Skin epidermis (tissue), 12 donors: ENCODE results near the gene PLEKHA5.
"Not testable (repeated sequence)": the region's sequence is repeated elsewhere in the genome, so short reads cannot be mapped to it uniquely, and the experiment has no call there.

Source experiments
- H3K27ac ChIP-seq, 21 experiments: fragments of 200-600 bp; sonication (generic) in 11 of 21; one replicate each; pipeline ENCODE4 v1.5.0; 2020; ENCODE audit warnings: mild to moderate bottlenecking in 3 of 21, inconsistent platforms in 2 of 21, moderate library complexity in 2 of 21
- H3K4me3 ChIP-seq, 7 experiments: fragments of 200-600 bp; sonication (generic) in 2 of 7; one replicate each; pipeline ENCODE4 v1.5.0; 2020; ENCODE audit warnings: inconsistent platforms in 2 of 7, mild to moderate bottlenecking in 2 of 7, moderate library complexity in 1 of 7

PLEKHA5 gene

GRCh38 chr12:19165451-19165850 lies 35.9 kb downstream of the PLEKHA5 start:
- Histone ChIP-seq H3K27ac (peak overlapping the region in 5 of 21 experiments; percentile 3 to 61 (median 44)), H3K4me3 (no peak overlapping the region)

GRCh38 chr12:19166387-19166786 lies 36.9 kb downstream of the PLEKHA5 start:
- Histone ChIP-seq H3K4me3 (no peak overlapping the region), H3K27ac (peak overlapping the region in 1 of 21 experiments; percentile 38)

GRCh38 chr12:19166956-19167355 lies 37.4 kb downstream of the PLEKHA5 start:
- H3K4me3 ChIP-seq = no peak overlapping the region
- no peak overlapping the region for H3K27ac ChIP-seq

- H3K27ac ChIP-seq = no peak overlapping the region
- H3K4me3 ChIP-seq = no peak overlapping the region
Measured at GRCh38 chr12:19167708-19168107, 38.2 kb downstream of the PLEKHA5 start.

- Histone ChIP-seq H3K27ac (no peak overlapping the region), H3K4me3 (no peak overlapping the region)
Measured at GRCh38 chr12:19168644-19169043, 39.1 kb downstream of the PLEKHA5 start.

GRCh38 chr12:19169222-19169621 lies 39.7 kb downstream of the PLEKHA5 start:
- Histone ChIP-seq H3K27ac (no peak overlapping the region), H3K4me3 (no peak overlapping the region)

- not testable (repeated sequence) for H3K27ac ChIP-seq, H3K4me3 ChIP-seq
Measured at GRCh38 chr12:19170286-19170685, 40.8 kb downstream of the PLEKHA5 start.

- Histone ChIP-seq H3K4me3 (no peak overlapping the region), H3K27ac (no peak overlapping the region)
Measured at GRCh38 chr12:19171731-19172130, 42.2 kb downstream of the PLEKHA5 start.

- no peak overlapping the region for H3K4me3 ChIP-seq
- no peak overlapping the region for H3K27ac ChIP-seq
Measured at GRCh38 chr12:19177754-19178153, 48.2 kb downstream of the PLEKHA5 start.

GRCh38 chr12:19179986-19180385 lies 50.5 kb downstream of the PLEKHA5 start:
- H3K4me3 ChIP-seq = no peak overlapping the region
- H3K27ac ChIP-seq = no peak overlapping the region

GRCh38 chr12:19181666-19182426 lies 52.3 kb downstream of the PLEKHA5 start:
- no peak overlapping the region for H3K27ac ChIP-seq

GRCh38 chr12:19183121-19183838 lies 53.7 kb downstream of the PLEKHA5 start:
- Histone ChIP-seq H3K27ac (no peak overlapping the region), H3K4me3 (no peak overlapping the region)

More at GRCh38 chr12:19181666-19182426, 52.3 kb downstream of the PLEKHA5 start:
- no peak overlapping the region for H3K4me3 ChIP-seq

GRCh38 chr12:19185262-19185929 lies 55.9 kb downstream of the PLEKHA5 start:
- no peak overlapping the region for H3K4me3 ChIP-seq
- H3K27ac ChIP-seq = no peak overlapping the region

GRCh38 chr12:19186722-19187661 lies 57.5 kb downstream of the PLEKHA5 start:
- no peak overlapping the region for H3K27ac ChIP-seq
- no peak overlapping the region for H3K4me3 ChIP-seq

GRCh38 chr12:19189522-19189921 lies 60.0 kb downstream of the PLEKHA5 start:
- Histone ChIP-seq H3K4me3 (no peak overlapping the region), H3K27ac (peak overlapping the region in 1 of 21 experiments; percentile 7)

- Histone ChIP-seq H3K27ac (peak overlapping the region in 3 of 21 experiments; percentile 15 to 38 (median 36)), H3K4me3 (no peak overlapping the region)
Measured at GRCh38 chr12:19190292-19191031, 60.9 kb downstream of the PLEKHA5 start.

- H3K4me3 ChIP-seq = no peak overlapping the region
- peak overlapping the region in 2 of 21 experiments; percentile 27 to 38 for H3K27ac ChIP-seq
Measured at GRCh38 chr12:19191089-19191488, 61.6 kb downstream of the PLEKHA5 start.

- peak overlapping the region in 1 of 21 experiments; percentile 27 for H3K27ac ChIP-seq
Measured at GRCh38 chr12:19191563-19191962, 62.0 kb downstream of the PLEKHA5 start.

GRCh38 chr12:19192710-19193109 lies 63.2 kb downstream of the PLEKHA5 start:
- Histone ChIP-seq H3K4me3 (no peak overlapping the region), H3K27ac (no peak overlapping the region)

More at GRCh38 chr12:19191563-19191962, 62.0 kb downstream of the PLEKHA5 start:
- no peak overlapping the region for H3K4me3 ChIP-seq
